GM18868 (cell line): Measurements from ENCODE around the gene SEMA3B.
A peak's percentile ranks its signal among the peaks of the same experiment; 100 is the strongest.

Experiments
- ATAC-seq: cut with Tn5 transposase; IDR thresholded peaks from one replicate; pipeline ENCODE4 v1.9.1; 2021; ENCODE audit warnings: mild to moderate bottlenecking, moderate library complexity; ENCODE audit not compliant: unreplicated experiment

Gene SEMA3B

GRCh38 chr3:50292159-50293078 is 23.5 kb downstream of the SEMA3B start, which contains the start of gene IFRD2:
TSS of gene IFRD2 (minus strand) at chr3:50292429. CDS start at chr3:50292274, 155 bp downstream.
- ATAC-seq = peak; percentile 94

GRCh38 chr3:50293079-50293801 is 24.3 kb downstream of the SEMA3B start:
- ATAC-seq = no peak

- ATAC-seq = no peak
Measured at GRCh38 chr3:50294089-50294488, 25.1 kb downstream of the SEMA3B start.

GRCh38 chr3:50294492-50295403 is 25.8 kb downstream of the SEMA3B start:
- no peak for ATAC-seq

- no peak for ATAC-seq
Measured at GRCh38 chr3:50295553-50296431, 26.8 kb downstream of the SEMA3B start.

GRCh38 chr3:50296721-50297383 is 27.9 kb downstream of the SEMA3B start:
- ATAC-seq = no peak

- ATAC-seq = no peak
Measured at GRCh38 chr3:50297384-50297775, 28.4 kb downstream of the SEMA3B start.

- no peak for ATAC-seq
Measured at GRCh38 chr3:50297896-50298725, 29.2 kb downstream of the SEMA3B start.

GRCh38 chr3:50298836-50299637 is 30.1 kb downstream of the SEMA3B start, which contains the start of the genes HYAL3 and NAA80:
TSS of gene HYAL3 (minus strand) at chr3:50299405. CDS start at chr3:50295602, 3,803 bp downstream.
TSS of gene NAA80 (minus strand) at chr3:50299405. CDS start at chr3:50297463, 1,942 bp downstream.
- peak; percentile 85 for ATAC-seq

- ATAC-seq = no peak
Measured at GRCh38 chr3:50299638-50299928, 30.6 kb downstream of the SEMA3B start.

- ATAC-seq = no peak
Measured at GRCh38 chr3:50299929-50300680, 31.2 kb downstream of the SEMA3B start.

GRCh38 chr3:50300681-50301254 is 31.8 kb downstream of the SEMA3B start:
- no peak for ATAC-seq

- ATAC-seq = no peak
Measured at GRCh38 chr3:50302095-50303012, 33.4 kb downstream of the SEMA3B start.

- ATAC-seq = no peak
Measured at GRCh38 chr3:50303013-50303815, 34.3 kb downstream of the SEMA3B start, which contains the start of gene HYAL1. TSS of gene HYAL1 (minus strand) at chr3:50303574. CDS start at chr3:50302956, 618 bp downstream.

- no peak for ATAC-seq
Measured at GRCh38 chr3:50304601-50305000, 35.7 kb downstream of the SEMA3B start.
